Keratinocyte (primary cell): ENCODE measurements around the gene SYNC. TPM values are rescaled to one million over a fixed set of nuclear protein-coding genes. Genes with fewer than 3 reads are reported as not detected.
A peak's percentile ranks its signal among the peaks of the same experiment; 100 is the strongest.

Experiments
- DNase-seq: peaks from one replicate; pipeline ENCODE4 v3.0.0-alpha.2; 2011; ENCODE audit warnings: low read depth, missing footprints, low spot score
- FAIRE-seq: peaks from 2 replicates; lab custom pipeline; 2011; peaks lifted over from hg19 to GRCh38; lab: Jason Lieb, UNC
- H2AFZ ChIP-seq: 2 replicates; pipeline ENCODE4 v1.6.0; 2012; ENCODE audit warnings: low read length, control low read depth, inconsistent platforms; ENCODE audit not compliant: control insufficient read depth
- H3K27ac ChIP-seq: 2 replicates; pipeline ENCODE4 v1.5.1; 2011; ENCODE audit warnings: low read length; ENCODE audit not compliant: control insufficient read depth, insufficient read depth
- H3K27me3 ChIP-seq: 3 replicates; pipeline ENCODE4 v1.6.0; 2011; ENCODE audit warnings: low read length; ENCODE audit not compliant: control insufficient read depth, insufficient read depth; ENCODE audit errors: extremely low read depth
- H3K36me3 ChIP-seq, 2 experiments: 2 replicates in 1 of 2; 3 replicates in 1 of 2; pipeline ENCODE4 v1.5.1; 2011; ENCODE audit warnings: low read length in 2 of 2, mild to moderate bottlenecking in 1 of 2; ENCODE audit not compliant: control insufficient read depth in 2 of 2, insufficient read depth in 2 of 2; ENCODE audit errors: extremely low read depth in 1 of 2
- H3K4me1 ChIP-seq: 3 replicates; pipeline ENCODE4 v1.5.1; 2011; ENCODE audit warnings: low read length; ENCODE audit not compliant: control insufficient read depth, insufficient read depth; ENCODE audit errors: extremely low read depth
- H3K4me2 ChIP-seq: 3 replicates; pipeline ENCODE4 v1.6.0; 2011; ENCODE audit warnings: low read depth, low read length; ENCODE audit not compliant: control insufficient read depth, insufficient read depth; ENCODE audit errors: extremely low read depth
- H3K4me3 ChIP-seq, 3 experiments: fragments of 200-600 bp in 1 of 3; sonication (generic) in 1 of 3; 2 replicates in 2 of 3; 3 replicates in 1 of 3; pipeline ENCODE4 v1.5.1; 2011 to 2016; ENCODE audit warnings: low read length in 3 of 3, mild to moderate bottlenecking in 3 of 3, control low read depth in 2 of 3, inconsistent platforms in 1 of 3, low read depth in 1 of 3, mixed read lengths in 1 of 3, mixed run types in 1 of 3, moderate library complexity in 1 of 3; ENCODE audit not compliant: control insufficient read depth in 2 of 3, insufficient read depth in 2 of 3; ENCODE audit errors: extremely low read depth in 1 of 3
- H3K79me2 ChIP-seq: 2 replicates; pipeline ENCODE4 v1.6.0; 2012; ENCODE audit warnings: low read length; ENCODE audit not compliant: control insufficient read depth, insufficient read depth
- H3K9ac ChIP-seq: 3 replicates; pipeline ENCODE4 v1.6.0; 2011; ENCODE audit warnings: low read length; ENCODE audit not compliant: control insufficient read depth, insufficient read depth; ENCODE audit errors: extremely low read depth
- H3K9me1 ChIP-seq: 3 replicates; pipeline ENCODE4 v1.6.0; 2011; ENCODE audit warnings: low read length; ENCODE audit not compliant: control insufficient read depth, insufficient read depth; ENCODE audit errors: extremely low read depth
- H3K9me3 ChIP-seq: 2 replicates; pipeline ENCODE4 v1.5.1; 2012; ENCODE audit warnings: low read depth, low read length; ENCODE audit not compliant: control insufficient read depth
- H4K20me1 ChIP-seq: 3 replicates; pipeline ENCODE4 v1.6.0; 2011; ENCODE audit warnings: low read length; ENCODE audit not compliant: control insufficient read depth, insufficient read depth; ENCODE audit errors: extremely low read depth
- CTCF ChIP-seq, 3 experiments: IDR thresholded peaks in 1 of 3; conservative IDR thresholded peaks in 1 of 3; optimal IDR thresholded peaks in 1 of 3; 2 replicates in 2 of 3; 3 replicates in 1 of 3; pipeline versions ENCODE3 to v1.5.1; 2011; ENCODE audit warnings: low read length in 3 of 3, mild to moderate bottlenecking in 3 of 3, moderate library complexity in 2 of 3, control low read depth in 1 of 3, inconsistent platforms in 1 of 3; ENCODE audit not compliant: insufficient read depth in 2 of 3; ENCODE audit errors: extremely low read depth in 1 of 3
- EZH2 ChIP-seq: IDR thresholded peaks from one replicate; pipeline ENCODE4 v1.6.1; 2012; ENCODE audit warnings: inconsistent platforms, mild to moderate bottlenecking, low read length, moderate library complexity
- dilution Hi-C: fragments of 300-500 bp; cut with MboI; formaldehyde crosslinking; loops from one replicate; pipeline ENCODE4 v1.7.0; 2020; ENCODE audit warnings: low sequenced_read_pairs; ENCODE audit not compliant: extremely low pct_ligation_motif_present
- polyA plus RNA-seq, 5 experiments: library from polyadenylated mRNA; depleted of rRNA in 3 of 5; stranded (reverse) in 3 of 5; stranded (forward) in 1 of 5; unstranded in 1 of 5; fragments of >200 nt; gene quantifications; 1 replicate in 1 of 5; 2 replicates in 3 of 5; 3 replicates in 1 of 5; pipeline versions ENCODE4 v1.2.1 to v1.2.3, GENCODE V29; 2011 to 2012; ENCODE audit warnings: missing spikeins in 2 of 5, low read depth in 1 of 5, low replicate concordance in 1 of 5

SYNC gene
- polyA plus RNA-seq, 1 donor (not counting 4 experiments of a cell fraction or from before 2014, with no cell fraction given) = 11.2 TPM

DNA sequence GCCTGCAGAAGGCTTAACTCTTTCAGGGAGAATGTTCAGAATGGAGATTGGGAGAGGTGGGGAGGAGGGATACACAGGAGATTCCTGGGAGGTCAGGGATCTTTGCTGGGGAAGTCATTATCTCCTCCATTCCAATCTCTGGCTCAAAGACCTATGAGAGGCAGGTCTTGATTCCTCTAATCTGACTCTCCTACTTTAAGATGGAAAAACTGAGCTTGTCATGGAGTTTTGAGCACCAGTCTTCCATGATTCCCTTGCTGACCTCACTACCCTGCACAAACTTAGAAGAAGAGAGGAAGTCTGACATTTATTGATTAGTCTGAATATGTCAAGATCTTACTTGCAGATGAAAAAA lies 41.5 kb upstream of the SYNC start:
- FAIRE-seq = no peak
- TF ChIP-seq CTCF (optimal IDR thresholded peaks at IDR 0.05 in 1 of 3, IDR thresholded peaks at IDR 0.05 in 1 of 3, conservative IDR thresholded peaks at IDR 0.05 in 1 of 3; ENCODE audit: extremely low read depth in 1 of 3, insufficient read depth in 2 of 3, low read length in 3 of 3) (no peak), EZH2 (no peak)

GRCh38 chr1:32743380-32744070 lies 41.0 kb upstream of the SYNC start:
- Histone ChIP-seq H3K9me1 (no peaks in the 10 kb centered on the region), H2AFZ (no peak overlapping the region), H3K9ac (peak overlapping the region; percentile 87), H3K27me3 (no peaks in the 10 kb centered on the region), H3K4me3 (peak overlapping the region; percentile 72 to 82 (median 82)), H3K4me2 (peak overlapping the region; percentile 99), H3K27ac (peak overlapping the region; percentile 81), H3K9me3 (no peaks in the 10 kb centered on the region), H3K4me1 (peaks cover 23% of the 10 kb centered on the region), H3K79me2 (peaks cover 59% of the 10 kb centered on the region), H3K36me3 (peaks cover 7 to 10% of the 10 kb centered on the region in 2 experiments), H4K20me1 (peaks cover 5% of the 10 kb centered on the region)
- peak; percentile 55 for FAIRE-seq
- no peak for DNase-seq
- no peak for TF ChIP-seq EZH2
- dilution Hi-C loops = no loop called here

More for the DNA sequence above, 41.5 kb upstream of the SYNC start:
- dilution Hi-C loops = no loop called here
- H3K27me3 ChIP-seq = no peaks in the 10 kb centered on the region
- no peak overlapping the region for H2AFZ ChIP-seq
- DNase-seq = no peak
- peaks cover 65% of the 10 kb centered on the region for H3K79me2 ChIP-seq
- peaks cover 23% of the 10 kb centered on the region for H3K4me1 ChIP-seq
- H3K4me2 ChIP-seq = no peak overlapping the region
- H3K4me3 ChIP-seq = no peak overlapping the region
- no peak overlapping the region for H3K9ac ChIP-seq
- H3K9me1 ChIP-seq = peaks cover under 1% of the 10 kb centered on the region
- peaks cover 10 to 11% of the 10 kb centered on the region in 2 experiments for H3K36me3 ChIP-seq
- peaks cover 5% of the 10 kb centered on the region for H4K20me1 ChIP-seq
- H3K27ac ChIP-seq = no peak overlapping the region
- H3K9me3 ChIP-seq = no peaks in the 10 kb centered on the region
